ENCODE measurements around the gene DISC1.

DISC1 gene

GRCh38 chr1:231731268-231731667 lies 104.7 kb downstream of the DISC1 start (continued):
- TF ChIP-seq ARNTL (CRISPR knock-in tag; IDR thresholded peaks at IDR 0.05; ENCODE audit: borderline replicate concordance, low read depth) = no peak
- no peak for TF ChIP-seq GLIS3 (CRISPR knock-in tag; IDR thresholded peaks at IDR 0.05)
- TF ChIP-seq TCF4 (CRISPR knock-in tag; IDR thresholded peaks at IDR 0.05; ENCODE audit: borderline replicate concordance) = no peak
- TF ChIP-seq CSRNP3 (CRISPR knock-in tag; IDR thresholded peaks at IDR 0.05) = no peak
- TF ChIP-seq SNAI2 (CRISPR knock-in tag; IDR thresholded peaks at IDR 0.05) = no peak
- no peak for TF ChIP-seq ZNF565 (CRISPR knock-in tag; conservative IDR thresholded peaks at IDR 0.05; ENCODE audit: low read depth)

GRCh38 chr1:231733063-231733462 lies 106.5 kb downstream of the DISC1 start:
- TF ChIP-seq, protein P1, sequence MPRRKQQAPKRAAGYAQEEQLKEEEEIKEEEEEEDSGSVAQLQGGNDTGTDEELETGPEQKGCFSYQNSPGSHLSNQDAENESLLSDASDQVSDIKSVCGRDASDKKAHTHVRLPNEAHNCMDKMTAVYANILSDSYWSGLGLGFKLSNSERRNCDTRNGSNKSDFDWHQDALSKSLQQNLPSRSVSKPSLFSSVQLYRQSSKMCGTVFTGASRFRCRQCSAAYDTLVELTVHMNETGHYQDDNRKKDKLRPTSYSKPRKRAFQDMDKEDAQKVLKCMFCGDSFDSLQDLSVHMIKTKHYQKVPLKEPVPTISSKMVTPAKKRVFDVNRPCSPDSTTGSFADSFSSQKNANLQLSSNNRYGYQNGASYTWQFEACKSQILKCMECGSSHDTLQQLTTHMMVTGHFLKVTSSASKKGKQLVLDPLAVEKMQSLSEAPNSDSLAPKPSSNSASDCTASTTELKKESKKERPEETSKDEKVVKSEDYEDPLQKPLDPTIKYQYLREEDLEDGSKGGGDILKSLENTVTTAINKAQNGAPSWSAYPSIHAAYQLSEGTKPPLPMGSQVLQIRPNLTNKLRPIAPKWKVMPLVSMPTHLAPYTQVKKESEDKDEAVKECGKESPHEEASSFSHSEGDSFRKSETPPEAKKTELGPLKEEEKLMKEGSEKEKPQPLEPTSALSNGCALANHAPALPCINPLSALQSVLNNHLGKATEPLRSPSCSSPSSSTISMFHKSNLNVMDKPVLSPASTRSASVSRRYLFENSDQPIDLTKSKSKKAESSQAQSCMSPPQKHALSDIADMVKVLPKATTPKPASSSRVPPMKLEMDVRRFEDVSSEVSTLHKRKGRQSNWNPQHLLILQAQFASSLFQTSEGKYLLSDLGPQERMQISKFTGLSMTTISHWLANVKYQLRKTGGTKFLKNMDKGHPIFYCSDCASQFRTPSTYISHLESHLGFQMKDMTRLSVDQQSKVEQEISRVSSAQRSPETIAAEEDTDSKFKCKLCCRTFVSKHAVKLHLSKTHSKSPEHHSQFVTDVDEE (CRISPR knock-in tag; IDR thresholded peaks at IDR 0.05) = no peak
- no peak for TF ChIP-seq ZNF8 (CRISPR knock-in tag; IDR thresholded peaks at IDR 0.05)
- TF ChIP-seq, protein P2, sequence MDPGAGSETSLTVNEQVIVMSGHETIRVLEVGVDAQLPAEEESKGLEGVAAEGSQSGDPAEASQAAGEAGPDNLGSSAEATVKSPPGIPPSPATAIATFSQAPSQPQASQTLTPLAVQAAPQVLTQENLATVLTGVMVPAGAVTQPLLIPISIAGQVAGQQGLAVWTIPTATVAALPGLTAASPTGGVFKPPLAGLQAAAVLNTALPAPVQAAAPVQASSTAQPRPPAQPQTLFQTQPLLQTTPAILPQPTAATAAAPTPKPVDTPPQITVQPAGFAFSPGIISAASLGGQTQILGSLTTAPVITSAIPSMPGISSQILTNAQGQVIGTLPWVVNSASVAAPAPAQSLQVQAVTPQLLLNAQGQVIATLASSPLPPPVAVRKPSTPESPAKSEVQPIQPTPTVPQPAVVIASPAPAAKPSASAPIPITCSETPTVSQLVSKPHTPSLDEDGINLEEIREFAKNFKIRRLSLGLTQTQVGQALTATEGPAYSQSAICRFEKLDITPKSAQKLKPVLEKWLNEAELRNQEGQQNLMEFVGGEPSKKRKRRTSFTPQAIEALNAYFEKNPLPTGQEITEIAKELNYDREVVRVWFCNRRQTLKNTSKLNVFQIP (CRISPR knock-in tag; IDR thresholded peaks at IDR 0.05; ENCODE audit: borderline replicate concordance, low read depth) = no peak
- no peak for TF ChIP-seq CSDC2 (CRISPR knock-in tag; IDR thresholded peaks at IDR 0.05)
- TF ChIP-seq, protein P3, sequence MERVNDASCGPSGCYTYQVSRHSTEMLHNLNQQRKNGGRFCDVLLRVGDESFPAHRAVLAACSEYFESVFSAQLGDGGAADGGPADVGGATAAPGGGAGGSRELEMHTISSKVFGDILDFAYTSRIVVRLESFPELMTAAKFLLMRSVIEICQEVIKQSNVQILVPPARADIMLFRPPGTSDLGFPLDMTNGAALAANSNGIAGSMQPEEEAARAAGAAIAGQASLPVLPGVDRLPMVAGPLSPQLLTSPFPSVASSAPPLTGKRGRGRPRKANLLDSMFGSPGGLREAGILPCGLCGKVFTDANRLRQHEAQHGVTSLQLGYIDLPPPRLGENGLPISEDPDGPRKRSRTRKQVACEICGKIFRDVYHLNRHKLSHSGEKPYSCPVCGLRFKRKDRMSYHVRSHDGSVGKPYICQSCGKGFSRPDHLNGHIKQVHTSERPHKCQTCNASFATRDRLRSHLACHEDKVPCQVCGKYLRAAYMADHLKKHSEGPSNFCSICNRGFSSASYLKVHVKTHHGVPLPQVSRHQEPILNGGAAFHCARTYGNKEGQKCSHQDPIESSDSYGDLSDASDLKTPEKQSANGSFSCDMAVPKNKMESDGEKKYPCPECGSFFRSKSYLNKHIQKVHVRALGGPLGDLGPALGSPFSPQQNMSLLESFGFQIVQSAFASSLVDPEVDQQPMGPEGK (CRISPR knock-in tag; IDR thresholded peaks at IDR 0.05; ENCODE audit: borderline replicate concordance) = no peak
- TF ChIP-seq TCF4 (CRISPR knock-in tag; IDR thresholded peaks at IDR 0.05; ENCODE audit: borderline replicate concordance) = no peak
- no peak for TF ChIP-seq ARNTL (CRISPR knock-in tag; IDR thresholded peaks at IDR 0.05; ENCODE audit: borderline replicate concordance, low read depth)
- no peak for TF ChIP-seq ISL1 (CRISPR knock-in tag; IDR thresholded peaks at IDR 0.05)
- no peak for TF ChIP-seq ESRRG (CRISPR knock-in tag; IDR thresholded peaks at IDR 0.05)
- TF ChIP-seq ZFP30 (CRISPR knock-in tag; IDR thresholded peaks at IDR 0.05) = no peak
- TF ChIP-seq CREB5 (CRISPR knock-in tag; IDR thresholded peaks at IDR 0.05; ENCODE audit: low read depth) = no peak
- ATAC-seq = no peak

GRCh38 chr1:231733672-231734071 lies 107.1 kb downstream of the DISC1 start:
- no peak for ATAC-seq

More at GRCh38 chr1:231733672-231734071, 107.1 kb downstream of the DISC1 start:
- TF ChIP-seq SNAI2 (CRISPR knock-in tag; IDR thresholded peaks at IDR 0.05) = no peak
- TF ChIP-seq CSRNP3 (CRISPR knock-in tag; IDR thresholded peaks at IDR 0.05) = no peak
- no peak for TF ChIP-seq PPARA (CRISPR knock-in tag; IDR thresholded peaks at IDR 0.05; ENCODE audit: borderline replicate concordance)
- no peak for TF ChIP-seq ESRRG (CRISPR knock-in tag; IDR thresholded peaks at IDR 0.05)
- no peak for TF ChIP-seq TCF4 (CRISPR knock-in tag; IDR thresholded peaks at IDR 0.05; ENCODE audit: borderline replicate concordance)
- no peak for TF ChIP-seq RARB (CRISPR knock-in tag; IDR thresholded peaks at IDR 0.05)
